Glutamatergic neuron (in vitro differentiated cells): ENCODE measurements around the gene DSG1. TPM values are rescaled to one million over a fixed set of nuclear protein-coding genes. Genes with fewer than 3 reads are reported as not detected.

Experiments used
- total RNA-seq: library from RNA; stranded (reverse); fragmentation: NEBNext Ultra II Directional; extraction: Animal tissue kit (Norgen Biotek cat#: 25700); gene quantifications from one replicate; pipeline ENCODE4 v1.2.1, GENCODE V29; 2021; ENCODE audit not compliant: unreplicated experiment

DSG1 gene
- total RNA-seq, 1 donor from 2014 or later, result not detected

Other genes with a start within 250 kb of the DSG1 start
- gene DSC2, start 215.7 kb upstream of the DSG1 start, total RNA-seq, result 31.4 TPM
- gene DSC1, start 155.3 kb upstream of the DSG1 start, total RNA-seq, result not detected
- not detected for gene DSG4, start 58.6 kb downstream of the DSG1 start, total RNA-seq
- gene DSG3, start 129.6 kb downstream of the DSG1 start, total RNA-seq, result not detected
- 8.2 TPM for gene DSG2, start 180.0 kb downstream of the DSG1 start, total RNA-seq